Activated CD4-positive, alpha-beta T cell treated with anti-CD3 and anti-CD28 coated beads, Interleukin-2, amount 10 ng/mL, durations not matched to agents 7 days and 5 days (primary cell): ENCODE measurements around the gene NELL2. TPM values are rescaled to one million over a fixed set of nuclear protein-coding genes. Genes with fewer than 3 reads are reported as not detected.

Experiments used
- CTCF ChIA-PET: fragments of 350-600 bp; sonication (Branson Sonifier 250); formaldehyde crosslinking; loops from one replicate; lab custom pipeline; 2021; ENCODE audit warnings: antibody characterized with exemption; lab: Charles Lee
- POLR2A ChIA-PET: fragments of 350-600 bp; sonication (Branson Sonifier 250); formaldehyde crosslinking; loops from one replicate; lab custom pipeline; 2021; ENCODE audit warnings: antibody characterized with exemption; lab: Charles Lee
- DNase-seq: peaks from one replicate; pipeline ENCODE4 v3.0.0-alpha.2; 2020
- H3K27ac Mint-ChIP-seq: one replicate; pipeline ENCODE4 v1.8.0; 2021; ENCODE audit warnings: mild to moderate bottlenecking, moderate library complexity, mixed read lengths
- H3K27me3 Mint-ChIP-seq: one replicate; pipeline ENCODE4 v1.8.0; 2021; ENCODE audit warnings: mixed read lengths
- H3K36me3 Mint-ChIP-seq: one replicate; pipeline ENCODE4 v1.8.0; 2021; ENCODE audit warnings: low read depth, mixed read lengths
- H3K4me1 Mint-ChIP-seq: one replicate; pipeline ENCODE4 v1.8.0; 2021; ENCODE audit warnings: mixed read lengths
- H3K4me3 Mint-ChIP-seq: one replicate; pipeline ENCODE4 v1.8.0; 2021; ENCODE audit warnings: mild to moderate bottlenecking, moderate library complexity, mixed read lengths
- H3K9me3 Mint-ChIP-seq: one replicate; pipeline ENCODE4 v1.8.0; 2021; ENCODE audit warnings: mixed read lengths
- total RNA-seq, 2 experiments: library from RNA; stranded (reverse); gene quantifications; one replicate each; pipeline ENCODE4 v1.2.3, GENCODE V29; 2021

Gene NELL2
- total RNA-seq, 2 experiments from 2014 or later: 43.6 to 55.1 TPM

- Mint-ChIP-seq H3K4me1 (no peaks in the 10 kb centered on the region), H3K9me3 (no peaks in the 10 kb centered on the region), H3K27ac (no peak overlapping the region), H3K4me3 (no peak overlapping the region), H3K36me3 (peaks cover 5% of the 10 kb centered on the region), H3K27me3 (no peaks in the 10 kb centered on the region)
- DNase-seq: no peak
- ChIA-PET POLR2A (no interaction called here), CTCF (interaction anchor here (1.3 kb wide), 1 partner anchor 8 kb away, joined by 3 read pairs; no protein-coding TSS in a partner anchor)
These were observed 220.3 kb downstream of the NELL2 start for GRCh38 chr12:44655846-44656245.

GRCh38 chr12:44654646-44655639, 221.2 kb downstream of the NELL2 start:
- Mint-ChIP-seq H3K36me3 (peaks cover 4% of the 10 kb centered on the region), H3K27me3 (no peaks in the 10 kb centered on the region), H3K4me3 (no peak overlapping the region), H3K9me3 (no peaks in the 10 kb centered on the region), H3K4me1 (no peaks in the 10 kb centered on the region), H3K27ac (no peak overlapping the region)
- ChIA-PET CTCF (interaction anchor here (0.6 kb wide), 1 partner anchor 1161 kb away, joined by 3 read pairs; no protein-coding TSS in a partner anchor), POLR2A (no interaction called here)
- no peak for DNase-seq

DNA sequence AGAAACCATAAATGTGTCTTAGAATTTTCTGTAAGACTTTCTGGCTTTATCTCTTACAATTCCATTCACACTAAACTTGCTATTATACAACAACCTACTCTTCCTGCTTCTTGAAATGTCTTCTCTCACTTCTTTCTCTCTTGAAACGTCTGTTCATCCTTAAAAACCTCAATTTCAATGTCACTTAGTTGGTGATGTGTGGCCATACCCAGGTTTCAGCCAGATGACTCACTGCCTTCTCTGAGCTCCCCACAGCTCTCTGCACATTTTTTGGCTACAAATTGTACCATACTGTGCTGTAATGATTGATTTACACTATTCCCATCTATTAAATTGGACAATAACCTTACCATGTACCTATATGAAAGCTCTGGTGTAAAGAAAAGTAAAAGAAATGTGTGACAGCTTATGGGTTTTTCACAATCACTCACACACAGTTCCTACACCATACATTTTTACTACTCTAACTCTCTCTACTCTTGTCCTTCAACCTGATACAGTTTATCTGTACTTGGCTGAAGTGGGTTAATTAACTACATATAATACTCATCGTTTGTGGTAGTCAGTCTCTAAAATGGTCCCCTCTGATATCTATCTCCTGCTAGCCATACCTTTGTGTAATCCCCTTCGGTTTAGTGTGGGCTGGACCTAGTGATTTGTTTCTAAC, 222.1 kb downstream of the NELL2 start:
- Mint-ChIP-seq H3K4me3 (no peak overlapping the region), H3K36me3 (peaks cover 4% of the 10 kb centered on the region), H3K4me1 (no peaks in the 10 kb centered on the region), H3K9me3 (no peaks in the 10 kb centered on the region), H3K27me3 (no peaks in the 10 kb centered on the region), H3K27ac (no peak overlapping the region)
- no peak for DNase-seq
- CTCF ChIA-PET: interaction anchor here (0.8 kb wide), 1 partner anchor 33 kb away, joined by 3 read pairs; no protein-coding TSS in a partner anchor
- POLR2A ChIA-PET: no interaction called here

DNA sequence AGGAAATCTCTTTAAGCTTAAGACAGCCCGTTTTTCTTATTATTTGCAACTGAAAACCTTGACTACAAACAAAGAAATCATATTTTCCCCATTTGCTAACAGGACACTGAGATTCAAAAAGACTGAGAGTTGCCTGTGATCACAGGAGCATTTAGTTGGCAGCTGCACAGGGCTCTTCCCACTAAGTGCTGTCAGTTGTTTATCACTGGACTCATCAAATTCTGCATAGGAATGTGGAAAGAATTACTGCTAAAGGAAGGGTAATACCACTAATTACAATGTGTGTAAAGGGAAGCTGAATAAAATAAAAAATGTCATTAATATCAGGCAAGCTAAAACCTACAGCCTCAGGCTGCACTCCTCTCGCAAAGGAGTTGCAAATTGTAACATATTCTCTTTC, 226.4 kb downstream of the NELL2 start:
- Mint-ChIP-seq H3K36me3 (no peaks in the 10 kb centered on the region), H3K27ac (no peak overlapping the region), H3K4me3 (no peak overlapping the region), H3K9me3 (no peaks in the 10 kb centered on the region), H3K27me3 (no peaks in the 10 kb centered on the region), H3K4me1 (no peaks in the 10 kb centered on the region)
- DNase-seq: no peak
- ChIA-PET POLR2A (no interaction called here), CTCF (no interaction called here)

GRCh38 chr12:44647917-44648690, 228.0 kb downstream of the NELL2 start:
- POLR2A ChIA-PET: no interaction called here
- no peak overlapping the region for H3K27ac Mint-ChIP-seq

DNA sequence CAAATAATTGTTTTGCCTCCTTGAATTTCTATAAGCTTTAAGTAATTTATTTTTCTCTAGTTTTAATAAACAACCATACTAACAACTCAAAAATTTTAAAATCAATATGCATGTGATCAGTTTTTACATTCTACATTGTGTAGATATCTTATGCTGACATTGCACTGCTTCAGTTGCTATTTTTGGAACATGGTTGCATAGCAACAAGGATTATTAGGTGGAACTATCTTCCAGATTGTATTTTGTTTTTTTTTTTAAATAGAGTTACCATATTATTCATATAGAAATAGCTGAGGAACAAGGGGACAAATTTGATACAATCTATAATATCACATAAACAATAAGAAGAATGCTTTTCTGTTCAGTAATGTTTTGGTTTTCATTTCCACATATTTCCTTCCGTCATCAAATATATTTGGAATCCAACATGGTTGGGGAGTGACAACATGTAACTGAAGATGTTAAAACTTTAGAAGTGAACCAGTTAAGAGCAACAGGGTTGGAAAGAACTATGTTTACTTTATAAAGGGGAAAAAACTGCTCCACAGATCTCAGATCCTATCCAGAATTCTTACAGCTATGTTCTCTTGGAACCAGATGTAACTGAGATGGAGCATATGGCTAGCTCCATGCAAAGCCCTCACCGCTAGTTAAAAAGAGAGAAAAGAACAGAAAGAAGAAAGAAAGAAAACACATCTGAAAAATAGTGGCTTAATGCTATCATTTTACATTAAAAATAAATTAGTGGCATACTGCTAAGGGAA, 235.5 kb downstream of the NELL2 start:
- CTCF ChIA-PET: no interaction called here
- Mint-ChIP-seq H3K36me3 (no peaks in the 10 kb centered on the region), H3K27me3 (no peaks in the 10 kb centered on the region), H3K4me3 (no peak overlapping the region), H3K9me3 (no peaks in the 10 kb centered on the region), H3K4me1 (no peaks in the 10 kb centered on the region), H3K27ac (no peak overlapping the region)
- DNase-seq: no peak
- POLR2A ChIA-PET: no interaction called here

More at GRCh38 chr12:44647917-44648690, 228.0 kb downstream of the NELL2 start:
- DNase-seq: no peak
- Mint-ChIP-seq H3K4me3 (no peak overlapping the region), H3K27me3 (no peaks in the 10 kb centered on the region), H3K9me3 (no peaks in the 10 kb centered on the region), H3K4me1 (no peaks in the 10 kb centered on the region), H3K36me3 (no peaks in the 10 kb centered on the region)
- CTCF ChIA-PET: interaction anchor here (0.7 to 1.1 kb wide), 3 partner anchors 8 to 44 kb away, joined by 3 read pairs; no protein-coding TSS in a partner anchor

GRCh38 chr12:44637875-44638274, 238.2 kb downstream of the NELL2 start:
- H3K4me1 Mint-ChIP-seq: no peaks in the 10 kb centered on the region
- H3K27me3 Mint-ChIP-seq: no peaks in the 10 kb centered on the region
- H3K27ac Mint-ChIP-seq: no peak overlapping the region
- no peak overlapping the region for H3K4me3 Mint-ChIP-seq
- POLR2A ChIA-PET: no interaction called here
- H3K9me3 Mint-ChIP-seq: no peaks in the 10 kb centered on the region
- no peaks in the 10 kb centered on the region for H3K36me3 Mint-ChIP-seq
- CTCF ChIA-PET: no interaction called here
- no peak for DNase-seq

DNA sequence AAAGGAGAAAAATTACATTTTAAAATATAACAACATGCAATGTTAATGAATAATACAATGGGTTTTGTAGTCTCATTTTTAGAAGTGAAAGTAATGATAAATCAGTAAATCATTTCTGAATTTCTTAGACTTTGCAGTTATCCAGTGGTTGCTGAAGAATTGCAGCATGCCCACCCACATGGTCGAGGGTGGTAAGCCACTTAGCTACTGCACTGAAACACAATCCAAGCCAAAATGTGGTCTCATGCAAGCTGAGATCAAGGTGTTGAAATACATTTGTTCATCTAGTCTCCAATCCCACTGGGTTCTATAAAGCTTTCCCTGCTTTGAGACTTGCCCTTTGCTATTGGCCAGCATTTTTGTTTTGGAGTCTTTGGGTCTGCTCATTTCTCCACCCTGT, 247.9 kb downstream of the NELL2 start:
- ChIA-PET CTCF (no interaction called here), POLR2A (interaction anchor here (0.6 kb wide), 1 partner anchor 289 kb away, joined by 3 read pairs; no protein-coding TSS in a partner anchor)
- no peak overlapping the region for H3K4me3 Mint-ChIP-seq
- H3K9me3 Mint-ChIP-seq: no peaks in the 10 kb centered on the region
- H3K27me3 Mint-ChIP-seq: no peaks in the 10 kb centered on the region
- DNase-seq: no peak
- no peaks in the 10 kb centered on the region for H3K4me1 Mint-ChIP-seq
- no peak overlapping the region for H3K27ac Mint-ChIP-seq
- no peaks in the 10 kb centered on the region for H3K36me3 Mint-ChIP-seq

GRCh38 chr12:44627387-44628166, 248.5 kb downstream of the NELL2 start:
- H3K9me3 Mint-ChIP-seq: no peaks in the 10 kb centered on the region
- ChIA-PET CTCF (no interaction called here), POLR2A (interaction anchor here (0.6 kb wide), 1 partner anchor 288 kb away, joined by 3 read pairs; no protein-coding TSS in a partner anchor)
- no peaks in the 10 kb centered on the region for H3K36me3 Mint-ChIP-seq
- H3K4me3 Mint-ChIP-seq: no peak overlapping the region
- no peak for DNase-seq
- no peaks in the 10 kb centered on the region for H3K27me3 Mint-ChIP-seq
- no peaks in the 10 kb centered on the region for H3K4me1 Mint-ChIP-seq
- H3K27ac Mint-ChIP-seq: no peak overlapping the region

DNA sequence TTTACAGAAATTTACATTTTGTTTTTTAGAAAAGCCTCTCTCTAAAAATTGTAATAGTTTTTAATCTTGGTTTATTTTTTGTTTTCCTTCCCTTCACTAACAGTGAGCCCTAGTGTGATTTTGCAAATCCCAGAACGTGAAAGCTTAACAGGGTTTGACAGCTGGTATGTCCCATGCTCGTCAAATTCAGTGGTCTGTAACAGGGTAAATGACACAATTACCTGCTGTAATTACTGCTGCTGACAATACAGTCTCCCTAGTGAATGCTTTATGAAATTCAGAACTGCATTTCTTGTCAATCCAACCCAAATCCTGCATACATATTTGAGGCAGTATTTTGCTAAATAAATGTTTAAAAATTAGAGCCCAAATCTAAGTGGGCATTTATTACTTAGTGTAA, 249.2 kb downstream of the NELL2 start:
- DNase-seq: no peak
- no peaks in the 10 kb centered on the region for H3K4me1 Mint-ChIP-seq
- H3K36me3 Mint-ChIP-seq: no peaks in the 10 kb centered on the region
- CTCF ChIA-PET: no interaction called here
- no peak overlapping the region for H3K27ac Mint-ChIP-seq
- H3K27me3 Mint-ChIP-seq: no peaks in the 10 kb centered on the region
- H3K9me3 Mint-ChIP-seq: no peaks in the 10 kb centered on the region
- H3K4me3 Mint-ChIP-seq: no peak overlapping the region
- POLR2A ChIA-PET: no interaction called here

DNA sequence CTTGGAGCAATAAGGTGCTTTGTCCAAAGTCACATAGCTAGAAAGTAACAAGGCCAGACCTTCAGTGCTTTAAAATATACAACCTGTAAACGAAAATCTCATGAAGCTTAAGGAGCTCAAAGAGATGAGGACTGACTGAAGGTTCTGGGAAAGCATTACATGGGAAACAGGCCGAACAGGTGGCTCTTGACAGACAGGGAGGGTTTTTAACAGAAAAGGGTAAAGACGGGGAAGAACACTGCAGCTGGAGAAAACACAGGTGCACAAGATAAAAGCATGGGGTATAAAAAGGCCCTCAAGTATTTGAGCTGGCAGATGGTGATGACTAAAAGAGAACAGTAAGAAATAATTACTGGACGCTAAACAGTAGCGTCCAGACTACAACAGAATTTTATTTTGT, 257.2 kb downstream of the NELL2 start:
- no peaks in the 10 kb centered on the region for H3K4me1 Mint-ChIP-seq
- H3K36me3 Mint-ChIP-seq: no peaks in the 10 kb centered on the region
- ChIA-PET POLR2A (no interaction called here), CTCF (no interaction called here)
- no peaks in the 10 kb centered on the region for H3K9me3 Mint-ChIP-seq
- no peak overlapping the region for H3K4me3 Mint-ChIP-seq
- H3K27me3 Mint-ChIP-seq: no peaks in the 10 kb centered on the region
- DNase-seq: no peak
- H3K27ac Mint-ChIP-seq: no peak overlapping the region
